ENCODE data around the gene TAS1R1. TPM values are rescaled to one million over a fixed set of nuclear protein-coding genes. Genes with fewer than 3 reads are reported as not detected.
A peak's percentile ranks its signal among the peaks of the same experiment; 100 is the strongest.

The TAS1R1 gene
- not detected for total RNA-seq

- WGBS, 2 donors = 71 to 74% methylated on average over 15 to 19 of the region's 19 CpGs
- Histone ChIP-seq H3K9me3 (no peaks in the 10 kb centered on the region), H3K27me3 (no peaks in the 10 kb centered on the region), H3K36me3 (replicated peaks in 1 of 2; ENCODE audit: insufficient read depth in 1 of 2, low read depth in 2 of 2) (no peaks in the 10 kb centered on the region), H3K27ac (peak within 1 kb of the TSS; percentile 33 to 79 (median 74)), H3K4me1 (peaks cover 17% of the 10 kb centered on the region), H3K4me3 (peak within 1 kb of the TSS; percentile 94 to 98)
- TF ChIP-seq POLR2A (IDR thresholded peaks at IDR 0.05) (no peak), CTCF (IDR thresholded peaks at IDR 0.05) (no peak)
- no peak for ATAC-seq
- intact Hi-C loops (cut with DNase I) = no loop called here
- DNase-seq = peak; percentile 10 to 40 (median 28)
Observed at GRCh38 chr1:6554907-6555778, at the start of gene TAS1R1. TSS of gene TAS1R1 (plus strand) at chr1:6555307. CDS start at chr1:6555374, 67 bp downstream.

- ATAC-seq (no peak), DNase-seq (no peak)
- Histone ChIP-seq H3K27ac (no peak overlapping the region), H3K4me3 (no peak overlapping the region), H3K36me3 (replicated peaks in 1 of 2; ENCODE audit: insufficient read depth in 1 of 2, low read depth in 2 of 2) (no peaks in the 10 kb centered on the region), H3K9me3 (no peaks in the 10 kb centered on the region), H3K4me1 (peaks cover 5% of the 10 kb centered on the region), H3K27me3 (no peaks in the 10 kb centered on the region)
- 75 to 82% methylated on average over 7 to 31 of the region's 31 CpGs for WGBS, 2 donors
- intact Hi-C loops (cut with DNase I) = no loop called here
- TF ChIP-seq POLR2A (IDR thresholded peaks at IDR 0.05) = no peak
- TF ChIP-seq CTCF (IDR thresholded peaks at IDR 0.05) = no peak
Observed at GRCh38 chr1:6505367-6506209, 49.5 kb upstream of the TAS1R1 start.

GRCh38 chr1:6506210-6507036, 48.7 kb upstream of the TAS1R1 start:
- 65 to 69% methylated on average over 3 to 28 of the region's 31 CpGs for WGBS, 2 donors
- no peak for ATAC-seq

More at GRCh38 chr1:6506210-6507036, 48.7 kb upstream of the TAS1R1 start:
- DNase-seq = no peak
- intact Hi-C loops (cut with DNase I) = no loop called here
- no peaks in the 10 kb centered on the region for H3K27me3 ChIP-seq
- no peak overlapping the region for H3K27ac ChIP-seq
- TF ChIP-seq CTCF (IDR thresholded peaks at IDR 0.05) = no peak
- TF ChIP-seq POLR2A (IDR thresholded peaks at IDR 0.05) = no peak
- no peaks in the 10 kb centered on the region for H3K36me3 ChIP-seq (replicated peaks in 1 of 2; ENCODE audit: insufficient read depth in 1 of 2, low read depth in 2 of 2)
- H3K4me3 ChIP-seq = no peak overlapping the region
- H3K4me1 ChIP-seq = peaks cover 5% of the 10 kb centered on the region
- no peaks in the 10 kb centered on the region for H3K9me3 ChIP-seq

Measured in body of pancreas (tissue), 4 donors.